ENCODE data around the gene PDRG1.

GRCh38 chr20:31919410-31920155 lies 32.3 kb downstream of the PDRG1 start:
- no peak for TF ChIP-seq YY1 (IDR thresholded peaks at IDR 0.05; ENCODE audit: insufficient read depth, insufficient read length)
- no peak for TF ChIP-seq SUZ12 (IDR thresholded peaks at IDR 0.05; ENCODE audit: extremely low read depth, insufficient read depth, insufficient read length)

All from NT2/D1 (cell line).